GM06990 (cell line): Measurements from ENCODE around the gene VPS25.
"Not testable (repeated sequence)": the region's sequence is repeated elsewhere in the genome, so short reads cannot be mapped to it uniquely, and the experiment has no call there.

ENCODE experiments used
- DNase-seq: peaks from one replicate; pipeline ENCODE4 v3.0.0-alpha.2; 2011; ENCODE audit not compliant: insufficient read length; ENCODE audit errors: extremely low read depth
- H3K27me3 ChIP-seq: replicated peaks from 2 replicates; pipeline ENCODE4 v1.6.0; 2011; ENCODE audit warnings: low read length; ENCODE audit not compliant: control insufficient read depth, insufficient read depth
- H3K36me3 ChIP-seq: 2 replicates; pipeline ENCODE4 v1.5.1; 2011; ENCODE audit warnings: low read length; ENCODE audit not compliant: control insufficient read depth, insufficient read depth
- H3K4me3 ChIP-seq: replicated peaks from 2 replicates; pipeline ENCODE4 v1.5.1; 2011; ENCODE audit warnings: low read depth, mild to moderate bottlenecking, control low read depth, low read length
- TF ChIP-seq, protein P1 (sequence below): IDR thresholded peaks from 2 replicates; pipeline ENCODE4 v1.5.1; 2011; ENCODE audit warnings: low read length, control low read depth, mild to moderate bottlenecking, inconsistent platforms; ENCODE audit not compliant: insufficient read depth, poor library complexity, severe bottlenecking

Gene VPS25

DNA sequence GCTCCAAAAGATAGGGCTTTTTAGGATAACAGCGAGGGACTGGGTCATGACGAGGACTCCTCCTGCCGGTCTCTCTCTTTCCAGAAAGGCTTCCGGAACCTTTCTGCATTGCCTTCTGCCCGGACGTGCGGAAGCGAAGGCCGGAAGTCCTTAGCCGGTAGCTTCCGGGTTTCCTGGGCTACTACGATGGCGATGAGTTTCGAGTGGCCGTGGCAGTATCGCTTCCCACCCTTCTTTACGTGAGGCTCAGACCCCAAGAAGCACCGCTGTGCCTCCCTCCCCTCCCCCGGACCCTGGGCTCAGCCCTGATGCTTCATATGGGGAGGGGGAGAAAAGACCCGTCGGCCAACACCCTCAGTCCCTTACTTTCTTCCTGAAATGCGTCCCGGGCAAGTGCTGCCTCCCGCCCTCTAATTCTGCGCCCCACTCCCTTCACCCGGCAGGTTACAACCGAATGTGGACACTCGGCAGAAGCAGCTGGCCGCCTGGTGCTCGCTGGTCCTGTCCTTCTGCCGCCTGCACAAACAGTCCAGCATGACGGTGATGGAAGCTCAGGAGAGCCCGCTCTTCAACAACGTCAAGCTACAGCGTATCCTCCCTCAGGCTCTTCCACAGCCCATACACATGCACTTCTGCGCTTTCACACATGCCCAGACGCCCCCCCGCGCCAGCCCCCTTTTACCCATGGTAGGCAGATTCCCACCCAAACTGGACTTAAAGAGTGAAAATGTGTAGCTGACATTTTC is at the start of gene VPS25:
TSS of gene VPS25 (plus strand) at position 160 of the 746 bp plus-strand sequence. CDS start at position 187, 27 bp downstream.
- Histone ChIP-seq H3K36me3 (peaks cover 6% of the 10 kb centered on the region), H3K27me3 (no peaks in the 10 kb centered on the region), H3K4me3 (peak within 1 kb of the TSS; percentile 82)
- DNase-seq, result peak; percentile 72
- TF ChIP-seq, protein P1, sequence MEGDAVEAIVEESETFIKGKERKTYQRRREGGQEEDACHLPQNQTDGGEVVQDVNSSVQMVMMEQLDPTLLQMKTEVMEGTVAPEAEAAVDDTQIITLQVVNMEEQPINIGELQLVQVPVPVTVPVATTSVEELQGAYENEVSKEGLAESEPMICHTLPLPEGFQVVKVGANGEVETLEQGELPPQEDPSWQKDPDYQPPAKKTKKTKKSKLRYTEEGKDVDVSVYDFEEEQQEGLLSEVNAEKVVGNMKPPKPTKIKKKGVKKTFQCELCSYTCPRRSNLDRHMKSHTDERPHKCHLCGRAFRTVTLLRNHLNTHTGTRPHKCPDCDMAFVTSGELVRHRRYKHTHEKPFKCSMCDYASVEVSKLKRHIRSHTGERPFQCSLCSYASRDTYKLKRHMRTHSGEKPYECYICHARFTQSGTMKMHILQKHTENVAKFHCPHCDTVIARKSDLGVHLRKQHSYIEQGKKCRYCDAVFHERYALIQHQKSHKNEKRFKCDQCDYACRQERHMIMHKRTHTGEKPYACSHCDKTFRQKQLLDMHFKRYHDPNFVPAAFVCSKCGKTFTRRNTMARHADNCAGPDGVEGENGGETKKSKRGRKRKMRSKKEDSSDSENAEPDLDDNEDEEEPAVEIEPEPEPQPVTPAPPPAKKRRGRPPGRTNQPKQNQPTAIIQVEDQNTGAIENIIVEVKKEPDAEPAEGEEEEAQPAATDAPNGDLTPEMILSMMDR, result peak; percentile 33

- TF ChIP-seq, protein P1, result no peak
- Histone ChIP-seq H3K27me3 (no peaks in the 10 kb centered on the region), H3K36me3 (peaks cover 9% of the 10 kb centered on the region), H3K4me3 (no peak overlapping the region)
- DNase-seq, result no peak
These were observed 49.6 kb upstream of the VPS25 start for GRCh38 chr17:42723636-42724035.

GRCh38 chr17:42725143-42725542 is 48.1 kb upstream of the VPS25 start:
- no peak overlapping the region for H3K4me3 ChIP-seq
- TF ChIP-seq, protein P1, result no peak
- peaks cover 5% of the 10 kb centered on the region for H3K36me3 ChIP-seq
- H3K27me3 ChIP-seq, result no peaks in the 10 kb centered on the region
- no peak for DNase-seq

DNA sequence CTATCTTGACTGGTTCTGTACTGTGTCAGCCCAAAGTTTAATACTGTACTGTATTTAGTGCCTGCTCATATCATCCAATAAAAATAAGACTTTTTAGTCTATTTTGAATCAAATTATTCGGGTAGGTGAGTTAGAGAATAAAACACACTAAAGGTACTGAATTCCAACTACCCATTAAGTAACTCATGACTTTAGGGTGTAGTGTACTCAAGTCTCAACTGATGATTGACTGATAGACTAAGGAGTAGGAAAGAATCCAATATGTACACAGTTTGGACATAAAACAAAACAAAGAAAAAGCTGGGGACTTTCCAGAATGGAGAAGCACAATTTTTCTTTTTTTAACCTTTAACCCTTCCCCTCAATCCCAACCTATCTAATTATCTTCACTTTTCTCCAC is 32.5 kb upstream of the VPS25 start:
- Histone ChIP-seq H3K4me3 (no peak overlapping the region), H3K36me3 (no peaks in the 10 kb centered on the region)
- TF ChIP-seq, protein P1, result no peak

GRCh38 chr17:42742916-42743315 is 30.3 kb upstream of the VPS25 start:
- H3K4me3 ChIP-seq, H3K36me3 ChIP-seq, DNase-seq, H3K27me3 ChIP-seq: not testable (repeated sequence)

More for the DNA sequence above, 32.5 kb upstream of the VPS25 start:
- no peak for DNase-seq
- H3K27me3 ChIP-seq, result no peaks in the 10 kb centered on the region

DNA sequence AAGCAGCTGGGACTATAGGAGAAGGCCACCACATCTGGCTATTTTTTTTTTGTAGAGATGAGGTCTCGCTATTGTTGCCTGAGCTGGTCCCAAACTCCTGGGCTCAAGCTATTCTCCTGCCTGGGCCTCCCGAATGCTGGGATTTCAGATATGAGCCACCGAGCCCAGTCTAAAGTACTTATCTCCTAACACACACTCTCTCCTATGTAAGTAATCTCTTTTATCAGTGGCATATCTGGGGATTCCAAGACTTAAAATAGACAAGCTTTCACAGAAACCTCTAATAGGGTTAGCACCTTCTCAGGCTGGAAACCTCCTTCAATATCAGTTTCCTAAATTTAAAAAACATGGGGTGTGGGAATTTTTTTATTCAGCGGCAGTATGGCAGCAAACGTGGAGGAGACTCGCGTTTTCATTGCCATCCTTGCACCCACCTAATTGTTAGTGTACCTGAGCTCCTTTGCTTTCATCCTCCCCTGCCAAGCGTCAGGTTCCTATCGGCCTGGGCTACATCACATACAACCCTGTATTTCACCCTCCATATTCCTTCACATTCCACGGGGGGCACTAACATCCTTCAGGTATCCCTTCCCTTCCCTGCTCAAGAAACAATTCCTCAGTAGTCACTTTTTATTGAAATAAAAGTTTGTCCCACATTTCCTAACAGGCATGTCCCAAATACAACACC is 29.5 kb upstream of the VPS25 start:
- DNase-seq, result no peak
- H3K4me3 ChIP-seq, result peak overlapping the region; percentile 73

More for the DNA sequence above, 29.5 kb upstream of the VPS25 start:
- Histone ChIP-seq H3K27me3 (no peaks in the 10 kb centered on the region), H3K36me3 (no peaks in the 10 kb centered on the region)
- TF ChIP-seq, protein P1, result no peak
